ENCODE data around the gene MMP21.

The MMP21 gene

DNA sequence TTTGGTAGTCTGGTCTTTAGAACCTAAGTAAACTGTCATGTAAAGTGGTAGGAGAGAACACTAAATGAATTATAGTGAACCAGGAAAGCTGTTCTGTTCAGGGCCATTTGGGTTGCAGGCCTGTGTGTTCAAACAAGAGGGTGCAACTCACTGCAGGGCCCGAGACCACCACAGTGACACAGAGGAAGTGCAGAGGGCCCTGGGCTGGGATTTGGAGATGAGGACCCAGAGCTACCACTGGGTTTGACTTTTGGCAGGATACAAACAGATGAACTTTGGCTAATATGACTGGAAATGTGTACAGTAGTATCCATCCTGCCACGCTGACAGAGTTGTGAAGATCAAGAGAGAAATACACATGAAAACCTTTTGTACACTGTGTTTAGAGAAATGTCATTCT lies 9.8 kb downstream of the MMP21 start:
- DNase-seq (ENCODE audit: extremely low read depth in 1 of 2, low read depth in 1 of 2) = no peak

DNA sequence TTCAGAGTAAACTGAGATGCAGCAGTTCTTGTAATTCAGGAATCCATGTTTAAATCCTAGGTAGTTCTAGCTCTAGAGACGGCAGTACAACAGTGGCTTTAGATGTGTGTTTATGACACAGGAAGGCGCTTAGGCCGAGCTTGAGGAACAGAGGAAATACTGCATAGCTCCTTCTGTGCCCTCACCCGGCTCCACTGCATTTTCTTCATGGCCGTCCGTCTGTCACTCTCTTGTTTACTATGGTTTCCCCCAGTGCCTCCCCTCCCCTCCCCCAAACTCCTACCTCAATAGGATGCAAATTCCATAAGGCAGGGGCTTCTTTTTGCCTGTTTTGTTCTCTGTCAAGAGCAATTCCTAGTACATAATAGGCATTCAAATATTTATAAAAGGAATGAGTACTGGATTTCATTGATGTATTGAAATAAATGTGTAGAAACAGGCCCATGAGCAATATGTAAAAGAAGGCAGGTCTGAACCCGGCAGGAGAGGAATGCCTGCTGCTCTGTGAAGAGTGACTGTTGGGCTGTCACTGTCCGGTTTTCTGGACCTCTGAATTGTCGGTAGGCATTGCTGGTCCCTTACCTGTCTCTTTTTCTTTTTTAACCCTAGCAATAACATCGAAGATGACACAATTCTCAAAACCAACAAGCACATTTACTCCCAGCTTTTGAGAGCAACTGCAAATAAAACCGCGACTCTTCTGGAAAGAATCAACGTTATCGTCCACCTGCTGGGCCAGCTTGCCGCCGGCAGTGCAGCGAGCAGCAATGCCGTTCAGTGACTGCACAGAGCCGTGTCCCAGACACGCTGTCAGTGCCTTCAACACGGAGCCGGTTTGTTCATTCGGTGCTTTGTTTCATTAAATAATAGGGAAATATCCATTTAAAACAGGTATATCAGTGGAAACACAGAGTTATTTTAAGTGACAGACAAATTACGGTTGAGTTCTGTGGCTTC lies 12.7 kb downstream of the MMP21 start:
- no peak for DNase-seq (ENCODE audit: extremely low read depth in 1 of 2, low read depth in 1 of 2)

DNA sequence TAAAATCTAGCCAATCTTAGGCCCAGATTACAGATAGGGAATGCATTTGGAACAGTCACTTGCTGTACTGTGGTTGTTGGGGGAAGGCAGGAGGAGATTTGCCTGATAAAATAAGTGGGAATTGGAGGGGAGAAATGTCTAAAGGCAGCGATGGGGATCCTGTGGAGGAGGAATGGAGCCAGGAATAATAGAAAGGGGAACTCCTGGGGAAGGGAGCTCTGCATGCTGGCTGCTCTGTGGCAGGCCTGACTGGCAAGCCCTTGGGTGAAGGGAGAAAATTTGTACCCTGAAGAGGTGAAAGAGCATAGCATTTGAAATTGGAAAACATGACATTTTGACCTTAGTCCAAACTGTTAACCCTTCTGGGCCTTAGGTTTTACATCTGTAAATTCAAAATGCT lies 13.7 kb downstream of the MMP21 start:
- DNase-seq (ENCODE audit: extremely low read depth in 1 of 2, low read depth in 1 of 2) = no peak

DNA sequence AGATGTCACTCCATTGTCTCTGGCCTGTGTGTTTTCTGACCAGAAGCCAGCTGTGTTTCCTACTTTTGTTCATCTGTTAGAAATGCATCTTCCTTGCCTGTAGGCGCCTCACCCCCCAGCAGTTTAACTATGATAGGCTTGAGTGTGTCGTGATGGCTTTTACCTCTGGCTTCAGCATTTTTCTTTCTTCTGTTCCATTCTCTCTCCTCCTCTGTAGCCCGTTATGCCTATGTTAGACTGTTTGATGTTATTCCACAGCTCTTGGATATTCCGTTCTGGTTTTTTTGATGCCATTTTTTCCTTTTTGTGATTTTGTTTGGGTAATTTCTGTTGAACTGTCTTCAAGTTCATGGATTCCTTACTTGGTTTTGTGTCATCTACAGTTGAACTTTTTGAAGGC lies 17.9 kb downstream of the MMP21 start:
- no peak for DNase-seq (ENCODE audit: extremely low read depth in 1 of 2, low read depth in 1 of 2)

DNA sequence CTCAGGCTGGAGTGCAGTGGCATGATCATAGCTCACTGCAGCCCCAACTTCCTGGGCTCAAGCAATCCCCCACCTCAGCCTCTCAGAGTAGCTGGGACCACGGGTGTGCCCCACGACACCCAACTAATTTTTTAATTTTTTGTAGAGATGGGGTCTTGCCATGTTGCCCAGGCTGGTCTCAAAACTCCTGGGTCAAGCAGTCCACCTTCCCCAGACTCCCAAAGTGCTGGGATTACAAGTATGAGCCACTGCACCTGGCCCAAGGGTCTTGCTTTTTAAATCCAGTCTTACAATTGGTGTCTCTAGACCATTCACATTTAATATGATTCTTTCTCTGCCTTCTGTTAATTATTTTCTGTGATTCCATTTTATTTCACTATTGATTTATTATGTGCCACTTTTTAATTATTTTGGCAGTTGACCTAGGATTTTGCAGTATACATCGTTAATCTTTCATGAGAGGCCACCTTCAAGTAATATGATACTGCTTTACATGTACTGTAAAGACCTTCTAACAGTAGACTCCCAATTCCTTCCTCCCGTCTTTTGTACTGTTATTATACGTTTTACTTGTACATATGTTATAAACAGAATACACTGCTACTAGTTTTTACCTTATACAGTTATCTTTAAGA lies 18.7 kb downstream of the MMP21 start:
- DNase-seq (ENCODE audit: extremely low read depth in 1 of 2, low read depth in 1 of 2) = no peak

DNA sequence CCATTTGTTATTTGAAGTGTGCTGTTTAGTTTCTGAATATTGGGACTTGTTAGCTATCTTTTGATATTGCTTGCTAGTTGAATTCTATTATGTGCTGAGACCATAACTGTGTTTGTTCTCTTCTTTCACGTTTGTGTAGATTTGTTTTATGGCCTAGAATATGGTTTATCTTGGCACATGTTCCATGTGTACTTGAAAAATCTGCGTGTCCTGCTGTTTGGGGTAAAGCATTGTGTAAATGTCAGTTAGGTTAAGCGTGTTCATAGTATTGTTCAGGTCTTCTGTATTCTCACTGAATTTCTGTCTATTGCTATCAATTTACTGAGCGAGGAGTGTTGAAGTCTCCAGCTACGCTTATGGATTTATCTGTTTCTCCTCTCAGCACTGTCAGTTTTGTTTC lies 19.4 kb downstream of the MMP21 start:
- no peak for DNase-seq (ENCODE audit: extremely low read depth in 1 of 2, low read depth in 1 of 2)

DNA sequence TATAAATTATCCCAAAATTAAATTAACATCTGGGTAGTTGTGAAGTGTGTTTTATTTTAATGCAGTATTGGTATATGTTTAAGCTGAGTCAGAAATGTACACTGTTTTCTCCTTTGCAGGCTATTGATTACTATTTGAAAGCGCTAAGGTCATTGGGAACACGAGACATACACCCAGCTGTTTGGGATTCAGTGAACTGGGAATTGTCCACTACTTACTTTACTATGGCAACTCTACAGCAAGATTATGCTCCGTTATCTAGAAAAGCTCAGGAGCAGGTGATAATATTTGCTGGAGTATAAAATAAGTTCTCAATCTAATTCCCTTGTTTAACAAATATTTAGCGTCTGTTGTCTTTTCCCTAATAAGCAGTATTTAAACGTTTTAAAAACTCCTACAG lies 28.2 kb downstream of the MMP21 start:
- no peak for DNase-seq (ENCODE audit: extremely low read depth in 1 of 2, low read depth in 1 of 2)

DNA sequence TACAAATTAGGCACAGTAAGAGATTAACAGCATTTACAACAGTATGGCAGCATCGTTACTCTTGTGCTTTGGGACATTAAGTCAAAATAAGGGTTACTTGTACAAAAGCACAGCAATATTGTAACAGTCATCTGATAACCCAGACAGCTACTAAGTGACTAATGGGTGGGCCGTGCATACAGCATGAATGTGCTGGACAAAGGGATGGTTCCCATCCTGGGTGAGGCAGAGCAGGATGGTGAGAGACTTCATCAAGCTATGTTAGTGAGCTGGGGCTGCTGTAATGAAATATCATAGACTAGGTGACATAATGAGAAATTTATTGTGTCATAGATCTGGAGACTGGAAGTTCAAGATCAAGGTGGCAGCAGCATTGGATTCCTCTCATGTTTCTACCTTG lies 30.7 kb downstream of the MMP21 start:
- no peak for DNase-seq (ENCODE audit: extremely low read depth in 1 of 2, low read depth in 1 of 2)

DNA sequence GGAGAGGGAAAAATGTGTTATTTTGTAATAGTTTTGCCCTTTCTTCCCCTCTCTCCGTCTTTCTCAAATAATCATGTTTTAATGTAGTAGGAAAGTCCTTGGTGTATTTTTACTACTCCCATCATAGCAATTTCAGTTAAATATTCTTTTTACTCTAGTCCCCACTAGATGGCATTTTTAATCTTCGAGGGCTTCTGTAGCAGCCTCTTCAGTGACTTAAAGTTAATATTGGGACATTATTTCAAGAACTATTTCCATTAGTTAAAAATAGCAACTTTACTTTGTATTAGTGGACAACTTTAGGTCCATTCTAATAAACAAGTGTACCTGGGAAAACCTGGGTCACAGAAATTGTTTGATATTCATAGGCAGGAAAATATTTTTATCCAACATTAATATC lies 33.2 kb downstream of the MMP21 start:
- DNase-seq (ENCODE audit: extremely low read depth in 1 of 2, low read depth in 1 of 2) = no peak

DNA sequence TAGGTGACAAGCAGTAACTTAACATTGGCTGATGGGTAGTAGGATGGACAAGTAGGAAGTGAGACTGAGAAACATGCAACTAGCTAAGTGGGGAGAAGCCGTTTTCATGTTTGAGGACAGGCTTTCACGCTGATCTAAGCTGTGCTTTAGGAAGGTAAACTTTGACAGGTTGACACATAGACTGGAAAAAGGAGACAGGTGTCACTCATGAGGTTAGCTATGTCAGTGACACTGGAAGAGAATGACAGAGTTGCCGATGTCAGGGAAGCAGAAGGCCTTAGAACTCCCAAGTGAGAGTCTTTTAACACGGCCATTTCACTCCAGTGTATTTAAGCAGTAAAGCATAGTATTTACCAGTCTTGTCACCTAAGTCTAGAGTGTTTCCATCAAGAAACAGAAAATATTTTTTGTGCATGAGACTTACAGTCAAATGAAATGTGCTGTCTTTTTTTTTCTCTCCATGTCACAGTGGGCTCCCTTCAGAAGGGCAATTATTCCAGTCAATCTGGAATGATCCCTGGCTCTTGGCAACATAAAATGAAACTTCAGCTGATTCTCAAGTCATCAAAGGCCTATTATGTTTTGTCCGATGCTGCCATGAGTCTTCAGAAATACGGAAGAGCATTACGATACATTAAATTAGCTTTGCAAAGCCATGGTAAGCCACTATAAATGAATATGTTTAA lies 35.5 kb downstream of the MMP21 start:
- DNase-seq (ENCODE audit: extremely low read depth in 1 of 2, low read depth in 1 of 2) = no peak

DNA sequence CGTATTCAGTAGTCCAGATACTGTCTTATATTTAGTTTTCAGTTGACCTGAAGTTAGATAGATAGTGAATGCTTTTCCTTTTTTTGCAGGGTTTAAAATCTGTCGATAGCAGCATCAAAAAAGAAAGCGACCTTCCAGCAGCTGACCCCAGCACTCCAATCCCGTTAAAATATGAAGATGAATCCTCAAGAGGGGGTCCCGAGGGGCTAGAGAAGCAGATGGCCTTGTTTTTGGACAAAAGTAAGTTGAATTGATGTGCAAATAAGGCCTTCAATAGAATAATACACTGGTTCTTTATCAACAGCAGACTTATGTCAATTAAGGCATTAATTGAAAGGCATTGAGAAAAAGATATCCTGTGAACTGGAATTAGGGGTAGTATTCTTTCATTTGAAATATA lies 37.4 kb downstream of the MMP21 start:
- no peak for DNase-seq (ENCODE audit: extremely low read depth in 1 of 2, low read depth in 1 of 2)

DNA sequence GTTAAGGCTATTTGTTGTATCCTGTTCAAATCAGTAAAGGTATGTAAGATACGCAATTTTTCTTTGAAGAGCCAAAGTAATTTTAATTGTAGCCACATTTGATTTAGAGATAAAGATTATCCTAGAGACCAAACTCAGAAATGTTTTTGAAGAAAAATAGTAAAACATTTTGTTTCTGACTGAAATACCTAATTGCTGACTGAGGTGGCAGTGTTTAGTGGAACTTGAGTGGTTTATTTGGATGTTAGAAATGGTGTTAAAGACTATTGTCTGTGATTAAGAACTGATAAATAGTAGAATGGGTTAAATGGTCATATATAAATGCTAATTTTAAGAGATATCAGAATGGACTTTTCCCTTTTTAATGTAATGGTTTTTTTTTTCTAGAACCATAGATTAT lies 40.8 kb downstream of the MMP21 start:
- DNase-seq (ENCODE audit: extremely low read depth in 1 of 2, low read depth in 1 of 2) = no peak

DNA sequence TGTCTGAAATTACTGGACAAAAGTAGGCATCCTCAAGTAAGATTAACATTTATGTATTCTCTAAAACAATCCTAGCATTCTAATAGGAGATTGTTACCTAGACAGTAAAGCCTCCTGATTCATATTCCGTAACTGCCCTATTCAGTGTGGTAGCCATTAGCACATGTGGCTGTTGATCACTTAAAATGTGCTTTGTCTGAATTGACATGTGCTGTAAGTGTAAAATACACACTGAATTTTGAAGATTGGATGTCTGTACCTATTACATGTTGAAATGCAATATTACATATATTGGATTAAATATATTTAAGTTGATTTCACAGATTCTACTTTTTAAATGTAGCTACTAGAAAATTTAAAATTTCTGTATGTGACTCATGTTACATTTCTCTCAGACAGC lies 41.5 kb downstream of the MMP21 start:
- DNase-seq (ENCODE audit: extremely low read depth in 1 of 2, low read depth in 1 of 2) = no peak

DNA sequence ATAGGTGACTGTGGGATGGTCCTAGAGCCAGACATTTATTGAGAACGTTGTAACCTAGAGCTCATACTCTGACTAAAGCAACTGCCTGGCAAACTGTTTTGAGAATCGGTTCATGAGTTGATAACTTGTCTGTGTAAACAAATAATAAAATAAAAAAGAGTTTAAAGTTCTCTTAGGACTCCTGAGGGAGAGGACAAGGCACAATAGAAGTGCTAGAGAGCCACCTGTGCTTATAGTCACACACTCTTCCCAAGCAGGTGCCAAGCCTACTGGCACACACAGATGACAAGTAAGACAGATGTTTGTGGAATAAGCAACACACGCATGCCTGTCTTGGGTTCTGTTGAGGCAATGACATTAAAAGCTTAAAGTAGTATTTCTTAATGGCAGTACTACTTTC lies 48.2 kb downstream of the MMP21 start:
- no peak for DNase-seq (ENCODE audit: extremely low read depth in 1 of 2, low read depth in 1 of 2)

DNA sequence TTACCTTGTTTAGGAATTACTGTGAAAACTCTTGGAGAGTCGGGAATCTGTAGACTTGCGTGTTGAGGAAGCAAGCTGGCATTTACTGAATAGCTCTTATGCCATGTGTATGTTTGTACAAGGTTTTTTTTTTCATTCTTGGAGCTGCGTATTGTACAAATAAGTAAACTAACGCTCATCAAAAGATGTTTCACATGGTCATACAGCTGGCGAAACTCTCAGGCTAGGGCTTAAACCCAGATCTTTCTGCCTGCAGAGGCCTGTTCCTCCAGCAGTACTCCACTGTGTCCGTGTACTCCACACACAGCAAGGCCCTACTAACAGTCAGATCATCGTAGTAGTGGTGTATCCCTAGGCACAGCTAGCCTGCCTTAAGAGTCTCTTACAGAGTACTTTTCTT lies 48.7 kb downstream of the MMP21 start:
- DNase-seq (ENCODE audit: extremely low read depth in 1 of 2, low read depth in 1 of 2) = no peak

DNA sequence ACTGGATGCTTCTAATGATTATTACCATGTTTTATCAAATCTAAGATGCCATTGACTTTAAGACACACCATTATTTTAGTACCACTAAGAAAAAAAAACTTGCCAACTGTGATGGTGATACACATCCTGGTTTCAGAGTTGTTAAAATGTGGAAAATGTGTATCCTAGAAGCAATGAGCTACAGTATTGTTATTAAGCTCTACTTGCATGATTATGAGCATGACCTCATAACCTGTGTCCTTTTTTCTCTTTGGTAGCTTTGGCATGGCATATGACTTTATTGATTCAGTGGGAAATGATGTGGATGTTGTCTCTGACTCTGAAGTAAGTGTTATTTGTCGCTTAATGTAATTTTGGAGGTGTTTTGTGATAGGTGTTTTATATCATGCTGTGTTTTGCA lies 52.8 kb downstream of the MMP21 start:
- DNase-seq (ENCODE audit: extremely low read depth in 1 of 2, low read depth in 1 of 2) = no peak

DNA sequence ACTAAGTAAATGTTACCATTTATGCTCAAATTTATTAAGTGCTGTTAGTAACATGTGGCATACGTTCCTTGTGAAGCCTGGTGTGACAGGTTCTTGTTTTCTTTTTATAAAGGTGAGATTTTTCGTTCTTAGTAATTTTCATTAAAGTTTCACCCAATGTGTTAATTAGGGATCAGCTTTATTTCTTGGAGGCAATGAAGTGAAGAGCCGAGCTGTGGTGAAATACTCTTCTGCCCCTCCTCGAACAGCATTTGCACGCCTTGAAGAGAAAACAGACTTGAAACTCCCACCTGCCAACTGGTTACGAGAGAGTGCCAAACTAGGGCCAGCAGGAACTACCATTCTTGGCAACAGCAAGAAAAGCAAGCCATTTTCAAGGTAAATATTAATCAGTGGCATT lies 54.6 kb downstream of the MMP21 start:
- DNase-seq (ENCODE audit: extremely low read depth in 1 of 2, low read depth in 1 of 2) = no peak

DNA sequence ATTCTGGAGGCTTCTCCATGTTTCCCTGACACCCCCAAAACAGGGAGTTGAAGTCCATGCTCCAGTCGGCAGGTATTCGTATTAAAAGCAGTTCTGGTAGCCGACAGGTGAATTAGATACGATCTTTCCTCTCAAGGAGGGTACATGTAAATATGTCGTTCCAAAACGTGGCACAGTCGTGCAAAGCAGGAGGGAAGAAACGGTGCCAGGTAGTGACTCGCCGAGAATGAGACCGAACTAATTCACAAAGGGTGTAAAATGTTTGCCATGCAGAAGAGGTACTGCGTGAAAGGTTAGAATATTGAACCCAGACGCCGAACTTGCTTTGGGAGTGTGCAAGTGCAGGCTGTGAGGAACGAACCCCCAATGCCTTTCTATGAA lies 55.6 kb downstream of the MMP21 start:
- DNase-seq (ENCODE audit: extremely low read depth in 1 of 2, low read depth in 1 of 2) = no peak

DNA sequence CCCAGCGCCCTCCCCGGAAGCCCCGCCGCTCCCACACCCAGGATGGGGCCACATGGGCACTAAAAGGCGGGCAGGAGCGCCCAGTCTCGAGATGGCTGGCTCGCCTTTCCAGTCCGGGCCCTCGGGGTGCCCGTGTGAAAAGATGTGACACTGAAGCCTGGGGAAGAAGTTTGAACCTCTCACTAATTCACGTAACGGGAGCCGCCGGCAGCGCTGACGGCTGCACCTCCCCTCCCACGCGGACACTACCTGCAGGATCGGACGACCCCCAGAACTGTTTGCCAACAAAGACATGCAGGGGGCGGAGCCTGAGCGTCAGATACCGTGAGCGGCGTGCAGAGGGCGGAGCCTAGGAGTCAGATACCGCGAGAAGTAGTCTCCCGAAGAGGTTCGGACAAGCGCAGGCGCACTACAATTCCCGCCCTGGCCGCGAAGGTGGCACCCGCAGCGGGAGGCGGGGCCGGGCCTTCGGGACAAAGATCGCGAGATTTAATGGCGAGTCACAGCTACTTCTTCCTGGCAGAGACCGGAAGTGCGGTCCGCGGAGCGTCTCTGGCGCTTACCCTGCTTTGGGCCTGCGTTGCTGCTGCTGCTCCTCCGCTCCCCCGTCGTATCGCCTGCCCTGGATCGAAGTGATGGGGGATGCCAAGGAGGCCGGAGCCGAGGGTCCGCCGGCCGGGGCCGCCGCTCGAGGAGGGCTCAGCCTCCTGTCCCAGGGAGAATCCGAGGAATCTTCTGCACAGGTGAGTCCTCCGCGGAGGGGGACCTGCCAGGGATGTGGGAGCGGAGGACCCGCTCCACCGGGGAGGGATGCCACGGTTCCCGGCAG lies 56.2 kb downstream of the MMP21 start, which contains the start of gene EDRF1:
TSS of gene EDRF1 (plus strand) at position 537 of the 829 bp plus-strand sequence. CDS start at position 636, 99 bp downstream.
- DNase-seq (ENCODE audit: extremely low read depth in 1 of 2, low read depth in 1 of 2) = peak; percentile 98 to 99

All from stimulated activated CD8-positive, alpha-beta memory T cell treated with anti-CD3 and anti-CD28 coated beads, Interleukin-7, amount 100 ng/mL, for 48 hours (primary cell).